GM19467 (cell line): ENCODE results near the gene SLC25A2.
"Not testable (repeated sequence)": the region's sequence is repeated elsewhere in the genome, so short reads cannot be mapped to it uniquely, and the experiment has no call there.

Source experiments
- ATAC-seq: cut with Tn5 transposase; IDR thresholded peaks from one replicate; pipeline ENCODE4 v1.9.1; 2021; ENCODE audit warnings: mild to moderate bottlenecking, moderate library complexity; ENCODE audit not compliant: unreplicated experiment

Gene SLC25A2

DNA sequence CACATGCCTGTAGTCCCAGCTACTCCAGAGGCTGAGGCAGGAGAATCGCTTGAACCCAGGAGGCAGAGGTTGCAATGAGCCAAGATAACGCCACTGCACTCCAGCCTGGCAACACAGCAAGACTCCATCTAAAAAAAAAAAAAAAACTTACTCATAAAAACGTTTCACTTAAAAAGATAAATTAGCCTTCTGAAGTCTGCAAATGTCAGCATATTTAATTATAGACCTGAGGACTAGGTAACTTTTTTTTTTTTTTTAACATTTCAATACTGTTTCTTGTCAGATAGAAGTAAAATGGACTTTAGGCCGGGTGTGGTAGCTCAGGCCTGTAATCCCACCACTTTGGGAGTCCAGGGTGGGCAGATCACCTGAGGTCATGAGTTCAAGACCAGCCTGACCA, 13.1 kb upstream of the SLC25A2 start:
- not testable (repeated sequence) for ATAC-seq

DNA sequence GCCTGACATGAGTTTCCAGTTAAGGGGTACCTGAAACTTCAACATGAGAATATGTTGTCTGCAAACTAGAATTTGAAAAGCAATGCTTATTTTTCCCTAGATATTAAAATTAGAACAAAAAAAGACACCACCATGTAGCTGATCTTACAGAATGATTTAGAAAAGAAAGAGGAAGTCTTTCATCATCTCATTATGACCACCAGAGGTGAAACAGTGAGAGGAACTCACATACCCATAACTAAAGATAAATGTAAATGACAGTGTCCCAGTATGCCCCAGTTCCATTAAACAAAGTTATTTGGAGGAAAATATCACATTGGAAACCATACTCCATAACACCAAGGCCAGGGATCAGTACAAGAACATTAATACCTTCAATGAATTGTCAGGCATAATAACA, 9.9 kb upstream of the SLC25A2 start:
- no peak for ATAC-seq

DNA sequence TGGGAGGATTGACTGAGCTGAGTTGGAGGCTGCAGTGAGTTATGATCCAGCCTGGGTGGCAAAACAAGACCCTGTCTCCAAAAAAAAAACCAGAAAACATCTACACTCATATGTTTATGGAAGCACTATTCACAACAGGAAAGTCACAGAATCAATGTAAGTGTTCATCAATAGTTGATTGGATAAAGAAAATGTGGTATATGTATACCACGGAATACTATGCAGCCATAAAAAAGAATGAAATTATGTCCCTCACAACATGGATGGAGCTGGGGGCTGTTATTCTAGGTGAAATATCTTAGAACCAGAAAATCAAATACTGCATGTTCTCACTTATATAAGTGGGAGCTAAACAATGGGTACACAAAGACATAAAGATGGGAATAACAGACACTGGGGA, 2.8 kb upstream of the SLC25A2 start:
- ATAC-seq = no peak

DNA sequence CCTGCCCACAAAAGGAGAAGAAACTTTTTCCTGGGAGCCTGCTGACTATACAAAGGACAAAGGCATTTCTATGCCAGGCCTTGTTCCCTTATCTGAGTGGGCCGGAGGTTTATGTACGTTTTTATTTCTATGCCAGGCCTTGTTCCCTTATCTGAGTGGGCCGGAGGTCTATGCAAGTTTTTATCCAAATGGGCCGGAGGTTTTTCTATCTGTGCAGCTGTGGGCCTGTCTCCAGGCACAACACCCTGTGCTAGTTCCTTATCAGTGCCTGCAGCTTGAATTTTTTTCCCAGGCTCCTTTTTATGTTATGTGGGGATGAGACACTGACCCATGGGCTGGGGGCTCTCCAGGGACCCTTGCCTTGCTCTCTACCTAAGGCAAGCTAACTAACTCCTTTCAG, 5.5 kb downstream of the SLC25A2 start:
- ATAC-seq = no peak

DNA sequence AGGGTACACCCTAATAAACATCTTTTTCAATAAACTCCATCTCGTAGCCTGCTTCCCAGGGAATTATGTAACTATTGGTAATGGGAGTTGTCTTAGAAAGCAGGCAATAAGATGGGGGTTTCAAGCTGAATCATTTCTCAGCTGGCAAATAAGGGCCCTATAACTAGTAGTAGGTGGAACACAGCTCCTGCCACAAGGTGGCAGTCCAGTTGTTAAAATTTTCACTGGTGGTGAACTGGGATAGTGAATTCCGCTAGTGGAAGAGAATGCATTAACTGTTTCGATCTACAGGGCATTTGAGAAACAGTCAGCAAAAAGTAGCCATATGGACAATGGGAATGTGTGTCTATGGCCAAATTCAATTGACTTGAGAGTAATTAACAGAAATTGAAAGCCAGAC, 30.9 kb downstream of the SLC25A2 start:
- no peak for ATAC-seq

DNA sequence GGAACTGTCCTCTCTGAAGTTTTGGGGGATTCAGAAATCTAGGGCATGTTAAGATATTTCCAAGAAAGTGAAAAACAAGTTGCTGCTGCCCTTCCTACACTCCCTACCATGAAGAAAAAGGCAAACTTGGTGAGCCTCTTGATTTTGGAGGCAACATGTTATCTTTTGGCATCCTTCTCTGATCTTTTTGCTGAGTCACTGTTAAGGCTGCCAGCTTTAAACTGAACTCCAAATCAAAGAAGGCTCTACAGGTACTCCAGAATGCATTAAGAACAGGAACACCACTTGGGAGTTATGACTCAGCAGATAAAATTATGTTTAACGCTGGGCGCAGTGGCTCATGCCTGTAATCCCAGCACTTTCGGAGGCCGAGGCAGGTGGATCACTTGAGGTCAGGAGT, 34.7 kb downstream of the SLC25A2 start:
- ATAC-seq = no peak

DNA sequence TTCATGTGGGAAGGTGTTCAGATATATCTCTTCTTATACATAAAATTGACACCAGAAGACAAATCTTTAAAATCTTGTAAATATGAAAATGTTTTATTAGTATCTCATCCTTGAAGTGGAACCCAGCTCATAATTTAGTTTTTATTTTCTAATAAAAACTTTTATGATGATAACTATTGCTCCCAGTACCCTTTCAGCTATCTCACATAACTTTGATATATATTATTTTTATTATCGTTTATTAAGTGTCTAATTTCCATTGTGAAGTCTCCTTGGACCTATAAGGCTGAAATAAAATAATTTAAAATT, 42.7 kb downstream of the SLC25A2 start:
- ATAC-seq = no peak

DNA sequence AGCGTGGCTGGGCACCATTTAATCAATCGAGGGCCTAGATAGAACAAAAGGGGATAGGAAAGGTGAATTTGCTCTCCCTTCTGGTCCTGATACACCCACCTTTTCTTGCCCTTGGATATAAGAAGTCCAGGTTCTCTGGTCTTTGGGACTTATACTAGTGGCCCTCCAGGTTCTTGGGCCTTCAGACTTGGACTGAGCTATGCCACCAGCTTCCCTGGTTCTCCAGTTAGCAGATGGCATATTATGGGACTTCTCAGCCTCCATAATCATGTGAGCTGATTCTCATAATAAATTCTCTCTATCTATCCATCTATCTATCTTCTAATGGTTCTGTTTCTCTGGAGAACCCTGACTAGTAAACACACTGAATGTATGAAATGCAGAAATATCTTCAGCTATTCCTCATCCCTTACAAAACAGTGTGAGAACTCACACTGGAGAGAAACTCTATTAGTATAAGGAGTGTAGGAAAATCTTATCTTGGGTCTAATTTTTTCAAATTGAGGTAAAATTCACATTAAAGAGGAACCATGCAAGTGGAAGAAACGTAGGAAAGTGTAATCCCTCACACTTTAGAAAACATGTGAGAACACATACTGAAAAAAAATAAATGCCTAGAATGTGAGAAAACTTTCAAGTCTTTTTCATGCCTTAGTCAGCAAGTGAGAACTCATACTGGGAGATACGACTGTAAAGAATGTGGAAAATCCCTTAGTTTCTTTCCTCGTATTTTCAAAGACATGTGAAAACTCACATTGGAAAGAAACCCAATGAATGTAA, 43.2 kb downstream of the SLC25A2 start:
- no peak for ATAC-seq

DNA sequence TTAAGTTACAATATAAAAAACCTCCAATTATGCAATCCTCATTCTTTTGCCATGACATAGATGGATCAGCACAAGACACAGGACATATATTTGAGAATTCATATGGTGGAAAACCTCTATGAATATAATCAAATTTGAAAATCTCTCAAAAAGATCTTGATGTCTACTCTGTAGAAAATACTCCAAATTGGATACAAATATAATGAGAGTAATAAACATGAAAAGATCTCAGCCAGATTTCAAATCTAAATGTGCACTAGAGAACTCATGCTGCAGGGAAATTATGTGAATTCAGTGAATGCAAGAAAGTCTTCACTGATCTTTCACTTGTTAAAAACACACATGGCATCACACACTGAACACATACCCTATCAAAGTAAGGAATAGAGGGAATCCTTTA, 44.9 kb downstream of the SLC25A2 start:
- ATAC-seq = no peak

DNA sequence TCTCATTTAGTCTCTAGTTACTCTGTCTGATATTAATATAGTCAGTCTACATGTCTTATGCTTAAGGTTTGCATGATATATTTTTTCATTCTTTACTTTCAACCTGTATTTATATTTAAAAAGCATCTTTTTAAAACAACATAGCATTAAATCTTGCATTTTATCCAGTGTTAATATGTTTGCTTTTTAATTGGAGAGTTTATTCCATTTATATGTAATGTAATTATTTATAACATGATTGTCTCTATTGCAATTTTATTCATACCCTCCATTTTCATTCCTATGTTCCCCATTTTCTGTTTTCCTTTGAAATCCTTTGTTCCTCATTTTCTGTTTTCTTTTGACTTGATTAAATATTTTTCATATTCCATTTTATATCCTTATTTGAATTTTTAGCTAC, 45.4 kb downstream of the SLC25A2 start:
- ATAC-seq = no peak
